Thoracic aorta (tissue), 2 donors: Measurements from ENCODE around the gene KIZ. TPM values are rescaled to one million over a fixed set of nuclear protein-coding genes. Genes with fewer than 3 reads are reported as not detected.

ENCODE experiments used
- ATAC-seq: fragments of 150-250 bp; one replicate; pipeline ENCODE4 v1.8.0; 2017; ENCODE audit warnings: low read depth; ENCODE audit not compliant: insufficient number of reproducible peaks, low FRiP score
- DNase-seq: peaks from one replicate; pipeline ENCODE4 v3.0.0-alpha.2; 2020; ENCODE audit warnings: low spot score
- H3K27ac ChIP-seq, 2 donors: fragments of 200-600 bp; sonication (generic); 1 replicate in 1 of 2; 2 replicates in 1 of 2; pipeline ENCODE4 v1.5.1; 2016; ENCODE audit warnings: mild to moderate bottlenecking in 2 of 2, moderate library complexity in 2 of 2
- H3K27me3 ChIP-seq: fragments of 200-600 bp; sonication (generic); replicated peaks from 2 replicates; pipeline ENCODE4 v1.6.0; 2016; ENCODE audit warnings: mild to moderate bottlenecking; ENCODE audit not compliant: insufficient read depth
- H3K36me3 ChIP-seq: fragments of 200-600 bp; sonication (generic); one replicate; pipeline ENCODE4 v1.5.1; 2016
- H3K4me1 ChIP-seq, 2 donors: fragments of 200-600 bp; sonication (generic); 1 replicate in 1 of 2; 2 replicates in 1 of 2; pipeline versions ENCODE4 v1.5.1 to v1.6.0; 2016; ENCODE audit warnings: low read depth in 2 of 2, mild to moderate bottlenecking in 1 of 2; ENCODE audit not compliant: control insufficient read depth in 1 of 2
- H3K4me3 ChIP-seq: fragments of 200-600 bp; sonication (generic); 2 replicates; pipeline ENCODE4 v1.5.1; 2016; ENCODE audit warnings: mild to moderate bottlenecking
- H3K9me3 ChIP-seq: fragments of 200-600 bp; sonication (generic); 2 replicates; pipeline ENCODE4 v1.5.1; 2016
- total RNA-seq, 2 donors: library from RNA; depleted of rRNA; stranded (reverse); fragments of >200 nt; gene quantifications; one replicate each; pipeline versions ENCODE4 v1.1.0 to v1.2.3, GENCODE V29; 2016
- TF ChIP-seq, protein P1 (sequence below): fragments of 200-600 bp; sonication (generic); IDR thresholded peaks from one replicate; pipeline ENCODE4 v1.5.1; 2019; ENCODE audit warnings: antibody characterized with exemption

KIZ gene
- total RNA-seq, 2 donors from 2014 or later = 14.4 to 67.3 TPM

- no peak for ATAC-seq
- peaks cover 4% of the 10 kb centered on the region for H3K36me3 ChIP-seq
- TF ChIP-seq, protein P1, sequence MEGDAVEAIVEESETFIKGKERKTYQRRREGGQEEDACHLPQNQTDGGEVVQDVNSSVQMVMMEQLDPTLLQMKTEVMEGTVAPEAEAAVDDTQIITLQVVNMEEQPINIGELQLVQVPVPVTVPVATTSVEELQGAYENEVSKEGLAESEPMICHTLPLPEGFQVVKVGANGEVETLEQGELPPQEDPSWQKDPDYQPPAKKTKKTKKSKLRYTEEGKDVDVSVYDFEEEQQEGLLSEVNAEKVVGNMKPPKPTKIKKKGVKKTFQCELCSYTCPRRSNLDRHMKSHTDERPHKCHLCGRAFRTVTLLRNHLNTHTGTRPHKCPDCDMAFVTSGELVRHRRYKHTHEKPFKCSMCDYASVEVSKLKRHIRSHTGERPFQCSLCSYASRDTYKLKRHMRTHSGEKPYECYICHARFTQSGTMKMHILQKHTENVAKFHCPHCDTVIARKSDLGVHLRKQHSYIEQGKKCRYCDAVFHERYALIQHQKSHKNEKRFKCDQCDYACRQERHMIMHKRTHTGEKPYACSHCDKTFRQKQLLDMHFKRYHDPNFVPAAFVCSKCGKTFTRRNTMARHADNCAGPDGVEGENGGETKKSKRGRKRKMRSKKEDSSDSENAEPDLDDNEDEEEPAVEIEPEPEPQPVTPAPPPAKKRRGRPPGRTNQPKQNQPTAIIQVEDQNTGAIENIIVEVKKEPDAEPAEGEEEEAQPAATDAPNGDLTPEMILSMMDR = no peak
Measured at GRCh38 chr20:21237956-21238799, 112.3 kb downstream of the KIZ start.

GRCh38 chr20:21238818-21239536, 113.1 kb downstream of the KIZ start:
- Histone ChIP-seq H3K36me3 (peaks cover 4% of the 10 kb centered on the region), H3K27ac (no peak overlapping the region), H3K9me3 (no peaks in the 10 kb centered on the region), H3K27me3 (no peaks in the 10 kb centered on the region), H3K4me3 (no peak overlapping the region), H3K4me1 (peaks cover 0 to 8% of the 10 kb centered on the region in 2 donors)
- TF ChIP-seq, protein P1 = no peak
- DNase-seq = no peak
- no peak for ATAC-seq

More at GRCh38 chr20:21237956-21238799, 112.3 kb downstream of the KIZ start:
- H3K4me1 ChIP-seq = peaks cover 0 to 8% of the 10 kb centered on the region in 2 donors
- H3K27me3 ChIP-seq = no peaks in the 10 kb centered on the region
- DNase-seq = no peak
- H3K9me3 ChIP-seq = no peaks in the 10 kb centered on the region
- no peak overlapping the region for H3K27ac ChIP-seq
- no peak overlapping the region for H3K4me3 ChIP-seq

- no peak for ATAC-seq
- H3K36me3 ChIP-seq = peaks cover 15% of the 10 kb centered on the region
Measured at GRCh38 chr20:21240394-21240793, 114.5 kb downstream of the KIZ start.

DNA sequence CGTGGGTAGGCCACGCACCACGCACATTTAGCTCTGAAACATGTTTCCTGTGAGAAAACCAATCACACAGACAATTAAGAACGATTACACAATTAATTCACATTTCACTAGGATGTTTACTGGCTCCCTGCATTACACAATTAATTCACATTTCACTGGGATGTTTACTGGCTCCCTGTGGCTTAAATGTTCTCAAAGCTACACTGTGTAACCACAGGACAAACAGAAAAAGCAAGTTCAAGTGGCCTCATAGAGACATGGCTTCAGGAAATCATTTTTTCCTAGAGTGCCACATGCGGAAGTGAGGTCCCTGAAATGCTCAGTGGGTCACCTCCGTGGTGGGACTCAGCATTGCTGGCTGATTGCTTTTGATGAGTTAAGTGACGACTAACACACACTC, 115.5 kb downstream of the KIZ start:
- H3K4me1 ChIP-seq = peaks cover 0 to 1% of the 10 kb centered on the region in 2 donors
- no peak overlapping the region for H3K4me3 ChIP-seq
- TF ChIP-seq, protein P1 = no peak
- H3K36me3 ChIP-seq = peaks cover 18% of the 10 kb centered on the region
- no peak overlapping the region for H3K27ac ChIP-seq
- ATAC-seq = no peak
- no peaks in the 10 kb centered on the region for H3K27me3 ChIP-seq
- DNase-seq = no peak
- no peaks in the 10 kb centered on the region for H3K9me3 ChIP-seq

More at GRCh38 chr20:21240394-21240793, 114.5 kb downstream of the KIZ start:
- H3K27ac ChIP-seq = no peak overlapping the region
- H3K27me3 ChIP-seq = no peaks in the 10 kb centered on the region
- no peak for DNase-seq
- TF ChIP-seq, protein P1 = no peak
- H3K9me3 ChIP-seq = no peaks in the 10 kb centered on the region
- peaks cover 0 to 8% of the 10 kb centered on the region in 2 donors for H3K4me1 ChIP-seq
- H3K4me3 ChIP-seq = no peak overlapping the region

GRCh38 chr20:21243811-21244210, 117.9 kb downstream of the KIZ start:
- Histone ChIP-seq H3K9me3 (no peaks in the 10 kb centered on the region), H3K27ac (no peak overlapping the region), H3K36me3 (peaks cover 14% of the 10 kb centered on the region), H3K4me3 (no peak overlapping the region), H3K27me3 (no peaks in the 10 kb centered on the region), H3K4me1 (no peaks in the 10 kb centered on the region)
- TF ChIP-seq, protein P1 = no peak
- ATAC-seq (no peak), DNase-seq (no peak)
